HG03135 (cell line): ENCODE measurements around the gene ANKRD53.

Source experiments
- ATAC-seq: cut with Tn5 transposase; IDR thresholded peaks from one replicate; pipeline ENCODE4 v1.9.1; 2021; ENCODE audit warnings: mild to moderate bottlenecking, moderate library complexity; ENCODE audit not compliant: unreplicated experiment

Gene ANKRD53

DNA sequence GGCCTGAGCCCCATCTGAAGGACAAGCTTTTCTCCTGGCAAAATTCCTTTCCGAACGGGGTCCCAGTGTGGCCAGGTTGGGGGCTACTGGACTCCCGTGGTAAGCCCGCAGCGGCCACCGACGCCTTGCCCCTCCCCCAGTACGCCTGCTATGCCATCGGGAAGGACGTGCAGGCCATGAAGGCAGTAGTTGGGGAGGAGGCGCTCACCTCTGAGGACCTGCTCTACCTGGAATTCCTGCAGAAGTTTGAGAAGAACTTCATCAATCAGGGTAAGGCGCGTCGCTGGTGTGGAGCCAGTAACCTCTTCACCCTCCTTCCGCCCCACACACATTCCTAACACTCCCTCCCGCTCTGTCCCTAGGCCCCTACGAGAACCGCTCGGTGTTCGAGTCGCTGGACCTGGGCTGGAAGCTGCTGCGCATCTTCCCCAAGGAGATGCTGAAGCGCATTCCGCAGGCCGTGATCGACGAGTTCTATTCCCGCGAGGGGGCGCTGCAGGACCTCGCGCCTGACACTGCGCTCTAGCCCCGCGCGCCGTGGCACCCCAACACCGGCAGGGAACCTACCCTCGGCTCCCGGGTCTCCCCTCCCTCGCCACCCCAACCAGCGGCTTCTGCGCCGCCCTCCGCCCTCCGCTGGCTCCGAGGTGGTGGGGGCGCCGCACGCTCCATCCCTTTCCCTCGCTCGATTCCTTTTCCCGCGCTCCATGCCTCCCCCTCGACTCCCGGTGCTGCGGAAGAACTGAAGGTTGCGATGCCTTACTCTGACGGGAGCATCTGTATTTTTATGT lies 13.6 kb upstream of the ANKRD53 start:
- peak; percentile 79 for ATAC-seq

- no peak for ATAC-seq
Measured at GRCh38 chr2:70965506-70965905, 12.9 kb upstream of the ANKRD53 start.

- no peak for ATAC-seq
Measured at GRCh38 chr2:70966681-70967080, 11.7 kb upstream of the ANKRD53 start.

DNA sequence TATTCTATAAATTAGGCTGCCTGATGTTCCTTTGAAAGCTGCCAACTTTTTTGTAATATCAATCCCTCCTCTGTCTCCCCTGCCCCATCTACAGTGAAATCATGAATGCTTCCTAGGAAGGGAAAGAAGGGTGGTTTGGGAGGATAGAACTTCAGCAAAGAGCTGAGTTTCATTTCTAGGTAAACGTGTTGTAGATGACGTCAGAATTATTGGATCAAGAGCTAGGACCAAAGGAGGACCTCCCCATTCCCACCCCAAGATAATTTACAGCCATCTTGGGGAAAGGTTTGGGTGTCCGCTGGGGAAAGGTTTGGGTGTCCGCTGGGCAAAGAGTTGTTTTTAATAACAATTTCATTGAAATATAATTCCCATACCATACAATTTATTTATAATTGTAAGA lies 11.2 kb upstream of the ANKRD53 start:
- ATAC-seq, result no peak

DNA sequence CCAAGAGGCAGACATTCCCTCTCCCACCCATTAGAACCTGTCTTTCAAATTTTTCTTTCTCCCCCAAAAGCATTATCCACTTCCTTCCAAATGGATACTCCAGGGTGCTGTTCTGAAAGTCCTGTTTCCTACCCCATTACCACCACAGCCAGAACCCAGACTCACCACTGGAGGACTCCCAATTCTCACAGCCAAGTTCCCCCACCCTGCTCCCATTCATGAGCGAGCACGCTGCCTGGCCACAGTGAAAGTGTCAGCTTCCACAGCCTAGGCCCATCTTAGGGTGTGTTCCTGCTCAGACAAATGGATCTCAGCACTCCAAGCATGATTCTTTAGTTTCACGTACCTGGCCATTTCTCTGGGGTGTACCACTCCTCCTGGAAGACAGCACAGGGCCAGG lies 3.8 kb upstream of the ANKRD53 start:
- ATAC-seq, result no peak

DNA sequence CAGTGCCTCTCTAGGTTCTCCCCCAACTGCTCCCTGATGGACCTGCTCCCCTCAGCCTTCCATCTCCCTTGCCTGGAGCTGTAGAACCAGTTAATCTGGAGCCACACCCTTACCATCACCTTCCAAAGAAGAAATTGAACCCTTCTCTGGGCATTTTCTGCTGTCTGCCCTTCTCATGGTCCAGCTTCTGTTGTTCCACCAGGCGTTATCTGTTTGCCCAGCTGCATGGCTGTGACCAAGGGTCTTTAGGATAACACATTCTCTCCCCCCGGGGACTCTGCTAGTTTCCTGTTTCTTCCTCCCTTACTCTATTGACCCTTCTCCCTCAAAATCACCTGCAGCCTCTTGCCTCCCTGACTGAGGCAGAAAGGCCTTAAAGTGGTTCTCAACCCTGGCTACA lies 3.2 kb upstream of the ANKRD53 start:
- ATAC-seq, result no peak

DNA sequence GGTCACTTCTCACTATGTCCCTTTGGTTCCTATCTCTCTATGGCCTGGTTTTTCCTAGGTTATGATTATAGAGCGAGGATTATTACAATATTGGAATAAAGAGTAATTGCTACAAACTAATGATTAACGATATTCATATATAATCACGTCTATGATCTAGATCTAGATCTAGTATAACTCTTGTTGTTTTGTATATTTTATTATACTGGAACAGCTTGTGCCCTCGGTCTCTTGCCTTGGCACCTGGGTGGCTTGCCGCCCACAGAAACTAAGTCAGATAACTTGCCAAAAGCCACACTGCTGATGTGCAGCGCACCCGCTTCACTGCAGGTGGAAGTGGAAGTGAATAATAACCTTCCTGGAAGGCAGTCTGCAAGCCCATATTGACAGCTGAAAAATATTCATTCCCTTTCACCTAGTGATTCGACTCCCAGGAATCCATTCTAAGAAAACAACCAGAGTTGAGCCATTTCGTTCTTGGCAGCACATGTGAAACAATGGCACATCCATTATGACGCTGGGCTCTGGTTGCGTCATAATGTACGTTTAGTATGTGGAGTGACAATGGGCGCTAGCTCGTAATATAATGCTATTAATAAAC lies 725 bp upstream of the ANKRD53 start:
- no peak for ATAC-seq

DNA sequence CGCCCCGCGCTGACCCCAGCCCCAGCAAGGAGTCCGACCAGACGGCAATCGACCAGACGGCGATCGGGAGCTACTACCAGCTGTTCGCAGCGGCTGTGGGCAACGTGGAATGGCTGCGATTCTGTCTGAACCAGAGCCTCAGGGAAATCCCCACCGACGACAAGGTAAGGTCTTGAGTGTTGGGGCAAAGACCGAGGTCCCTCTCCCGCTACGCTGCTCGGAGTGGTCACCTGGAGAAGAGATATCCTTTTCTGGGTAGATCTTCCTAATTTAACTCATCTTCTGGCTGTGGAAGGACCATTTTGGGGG lies 704 bp downstream of the ANKRD53 start:
- no peak for ATAC-seq

DNA sequence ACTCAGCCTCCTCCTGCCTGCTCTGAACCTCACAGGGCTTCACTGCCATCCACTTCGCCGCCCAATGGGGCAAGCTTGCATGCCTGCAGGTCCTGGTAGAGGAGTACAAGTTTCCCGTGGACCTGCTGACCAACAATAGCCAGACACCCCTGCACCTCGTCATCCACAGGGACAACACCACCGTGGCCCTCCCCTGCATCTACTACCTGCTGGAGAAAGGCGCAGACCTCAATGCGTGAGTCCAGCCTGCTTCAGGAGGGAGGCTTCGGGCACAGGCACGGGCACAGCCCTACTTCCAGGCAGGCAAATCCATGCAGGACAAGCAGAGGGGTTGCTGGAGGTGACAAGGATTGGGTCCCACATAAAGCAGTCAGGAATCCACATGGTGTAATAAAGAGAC lies 1.2 kb downstream of the ANKRD53 start:
- ATAC-seq, result no peak

- ATAC-seq, result no peak
Measured at GRCh38 chr2:70981421-70981820, 3.0 kb downstream of the ANKRD53 start.

GRCh38 chr2:70981866-70982810 lies 3.7 kb downstream of the ANKRD53 start:
- ATAC-seq, result no peak

DNA sequence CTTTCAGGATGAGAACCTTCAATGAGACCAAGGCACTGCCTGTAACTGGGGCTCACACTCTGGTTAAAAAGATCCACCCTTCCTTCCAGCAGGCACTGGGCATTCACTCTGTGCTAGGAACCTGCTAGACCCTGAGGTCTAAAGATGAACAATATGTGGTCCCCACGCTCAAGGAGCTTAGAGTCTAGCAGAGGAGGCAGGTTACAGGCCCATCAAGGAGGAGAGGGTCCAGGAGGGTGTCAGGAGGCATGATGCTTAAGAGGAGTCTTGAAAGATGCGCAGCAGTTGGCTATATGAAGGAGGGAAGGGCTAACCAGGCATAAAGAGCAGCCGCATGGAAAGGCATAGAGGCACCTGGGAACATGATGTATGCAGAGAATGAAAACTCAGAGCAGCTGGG lies 4.5 kb downstream of the ANKRD53 start:
- ATAC-seq, result no peak

- no peak for ATAC-seq
Measured at GRCh38 chr2:70983506-70984227, 5.2 kb downstream of the ANKRD53 start.

GRCh38 chr2:70984228-70984575 lies 5.8 kb downstream of the ANKRD53 start:
- no peak for ATAC-seq

DNA sequence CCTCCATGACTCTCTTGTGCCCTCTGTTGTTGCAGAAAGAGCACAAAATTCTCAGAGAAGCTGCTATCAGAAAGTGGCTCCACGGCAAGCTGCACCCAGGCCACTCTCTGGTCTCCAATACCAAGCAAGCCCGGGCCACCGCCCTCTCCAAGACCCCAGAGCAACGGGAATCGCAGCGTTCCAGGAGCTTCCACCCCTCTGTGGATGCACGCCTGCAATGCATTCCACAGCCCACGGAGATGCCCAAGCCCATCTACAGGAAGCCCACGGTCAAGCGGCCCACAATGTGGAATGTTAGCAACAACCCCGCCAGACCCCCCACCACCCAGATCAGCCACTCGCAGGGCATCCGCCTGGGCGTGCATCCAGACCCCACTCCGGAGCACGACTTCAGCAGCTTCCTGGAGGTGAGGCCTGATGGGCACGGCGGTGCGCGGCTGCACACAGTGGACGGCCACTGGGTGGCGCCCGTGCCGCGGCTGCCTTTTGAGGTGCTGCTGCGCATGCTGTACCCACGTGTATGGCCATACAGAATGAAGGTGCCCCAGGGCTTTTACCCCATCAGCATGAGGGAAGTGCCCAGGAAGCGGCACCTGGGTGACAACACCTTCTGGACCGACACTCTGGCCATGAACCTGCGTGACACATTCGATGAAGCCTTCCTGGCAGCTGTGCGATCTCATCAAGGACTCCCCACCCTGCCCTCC lies 6.3 kb downstream of the ANKRD53 start:
- peak; percentile 97 for ATAC-seq

GRCh38 chr2:70985283-70985688 lies 6.9 kb downstream of the ANKRD53 start:
- no peak for ATAC-seq

DNA sequence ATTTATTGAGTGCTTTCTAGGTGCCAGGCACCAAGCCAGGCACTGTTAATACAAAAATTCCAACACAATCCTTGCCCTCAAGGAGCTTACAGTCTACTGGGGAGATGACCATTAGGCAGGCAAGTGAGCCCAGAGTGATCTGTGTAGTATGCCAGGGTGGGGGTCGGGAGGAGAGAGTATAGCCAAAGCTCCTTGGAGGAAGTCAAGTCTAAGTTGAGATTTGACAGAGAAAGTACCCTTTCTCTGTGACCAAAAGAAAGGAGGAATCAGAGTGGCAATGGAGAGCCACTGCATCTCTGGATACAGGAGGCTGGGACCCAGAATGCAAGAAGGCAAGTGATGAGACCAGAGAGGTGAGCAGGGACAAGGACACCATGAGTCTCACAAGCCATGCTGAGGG lies 7.5 kb downstream of the ANKRD53 start:
- no peak for ATAC-seq

DNA sequence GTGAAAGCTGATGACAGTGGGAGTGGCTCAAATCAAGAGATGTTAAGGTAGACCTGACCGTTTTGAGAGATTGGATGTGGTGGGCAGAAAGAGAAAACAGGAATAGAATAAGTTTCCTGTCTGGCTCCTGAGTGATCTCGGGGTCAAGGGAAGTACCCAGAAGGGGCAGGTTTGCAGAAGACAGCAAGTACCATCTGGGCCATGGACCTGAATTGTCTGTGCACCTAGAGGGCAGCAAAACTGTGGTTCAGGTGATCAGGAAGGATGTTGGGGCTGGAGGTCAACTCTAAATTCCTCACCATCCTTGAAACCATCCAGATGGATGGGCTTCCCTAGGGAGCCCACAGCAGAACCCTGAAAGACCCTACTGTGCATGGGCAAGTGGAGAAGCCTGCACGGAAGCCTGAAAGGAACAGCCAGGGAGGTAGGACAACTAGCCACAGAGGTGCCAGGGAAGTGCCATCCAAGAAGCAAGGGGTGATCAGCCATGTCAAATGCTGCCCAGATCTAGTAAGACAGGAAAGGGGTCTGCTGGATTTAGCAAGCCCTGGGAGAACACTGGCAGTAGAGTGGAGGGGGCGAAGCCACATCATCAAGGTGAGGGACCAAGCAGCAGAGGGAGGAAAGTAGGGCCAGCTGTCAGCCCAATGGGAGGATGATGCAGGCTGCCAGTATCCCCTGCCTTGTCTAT lies 8.2 kb downstream of the ANKRD53 start:
- no peak for ATAC-seq

- ATAC-seq, result no peak
Measured at GRCh38 chr2:70987386-70987785, 9.0 kb downstream of the ANKRD53 start.

GRCh38 chr2:70988151-70988550 lies 9.7 kb downstream of the ANKRD53 start:
- ATAC-seq, result no peak
